Skin epidermis (tissue), 12 donors: ENCODE results near the gene CEMIP2.
A peak's percentile ranks its signal among the peaks of the same experiment; 100 is the strongest.

Source experiments
- H3K27ac ChIP-seq, 21 experiments: fragments of 200-600 bp; sonication (generic) in 11 of 21; one replicate each; pipeline ENCODE4 v1.5.0; 2020; ENCODE audit warnings: mild to moderate bottlenecking in 3 of 21, inconsistent platforms in 2 of 21, moderate library complexity in 2 of 21
- H3K4me3 ChIP-seq, 7 experiments: fragments of 200-600 bp; sonication (generic) in 2 of 7; one replicate each; pipeline ENCODE4 v1.5.0; 2020; ENCODE audit warnings: inconsistent platforms in 2 of 7, mild to moderate bottlenecking in 2 of 7, moderate library complexity in 1 of 7

CEMIP2 gene

GRCh38 chr9:71774920-71775319 lies 6.6 kb upstream of the CEMIP2 start:
- Histone ChIP-seq H3K4me3 (no peak overlapping the region), H3K27ac (no peak overlapping the region)

GRCh38 chr9:71772726-71773125 lies 4.4 kb upstream of the CEMIP2 start:
- H3K4me3 ChIP-seq = no peak overlapping the region
- no peak overlapping the region for H3K27ac ChIP-seq

- H3K27ac ChIP-seq = peak overlapping the region in 7 of 21 experiments; percentile 3 to 98 (median 93)
Observed at GRCh38 chr9:71770170-71770569, 1.9 kb upstream of the CEMIP2 start.

GRCh38 chr9:71769175-71770161 lies 1.2 kb upstream of the CEMIP2 start:
- peak overlapping the region; percentile 66 to 89 (median 81) for H3K4me3 ChIP-seq
- H3K27ac ChIP-seq = peak overlapping the region in 20 of 21 experiments; percentile 89 to 98 (median 96)

More at GRCh38 chr9:71770170-71770569, 1.9 kb upstream of the CEMIP2 start:
- H3K4me3 ChIP-seq = no peak overlapping the region

GRCh38 chr9:71767776-71768321 lies 464 bp downstream of the CEMIP2 start:
- Histone ChIP-seq H3K4me3 (peak overlapping the region; percentile 66 to 89 (median 81)), H3K27ac (peak overlapping the region; percentile 64 to 98 (median 96))

- peak overlapping the region; percentile 66 to 89 (median 81) for H3K4me3 ChIP-seq
Observed at GRCh38 chr9:71767163-71767775, 1.0 kb downstream of the CEMIP2 start.

GRCh38 chr9:71766663-71767062 lies 1.6 kb downstream of the CEMIP2 start:
- H3K4me3 ChIP-seq = peak overlapping the region; percentile 66 to 89 (median 81)
- peak overlapping the region in 14 of 21 experiments; percentile 23 to 98 (median 95) for H3K27ac ChIP-seq

More at GRCh38 chr9:71767163-71767775, 1.0 kb downstream of the CEMIP2 start:
- peak overlapping the region in 18 of 21 experiments; percentile 27 to 98 (median 96) for H3K27ac ChIP-seq

- H3K4me3 ChIP-seq = peak overlapping the region in 1 of 7 experiments; percentile 88
- peak overlapping the region in 3 of 21 experiments; percentile 34 to 89 (median 75) for H3K27ac ChIP-seq
Observed at GRCh38 chr9:71765693-71766092, 2.6 kb downstream of the CEMIP2 start.

- H3K27ac ChIP-seq = peak overlapping the region in 7 of 21 experiments; percentile 3 to 75 (median 43)
- no peak overlapping the region for H3K4me3 ChIP-seq
Observed at GRCh38 chr9:71764891-71765290, 3.4 kb downstream of the CEMIP2 start.

GRCh38 chr9:71764463-71764862 lies 3.9 kb downstream of the CEMIP2 start:
- no peak overlapping the region for H3K4me3 ChIP-seq
- H3K27ac ChIP-seq = peak overlapping the region in 7 of 21 experiments; percentile 2 to 75 (median 30)

GRCh38 chr9:71763832-71764231 lies 4.5 kb downstream of the CEMIP2 start:
- Histone ChIP-seq H3K27ac (peak overlapping the region in 5 of 21 experiments; percentile 2 to 75 (median 59)), H3K4me3 (no peak overlapping the region)

- Histone ChIP-seq H3K27ac (peak overlapping the region in 8 of 21 experiments; percentile 1 to 75 (median 36)), H3K4me3 (no peak overlapping the region)
Observed at GRCh38 chr9:71762900-71763653, 5.2 kb downstream of the CEMIP2 start.

- H3K27ac ChIP-seq = no peak overlapping the region
- H3K4me3 ChIP-seq = no peak overlapping the region
Observed at GRCh38 chr9:71761938-71762353, 6.4 kb downstream of the CEMIP2 start.

- peak overlapping the region in 2 of 21 experiments; percentile 12 to 34 for H3K27ac ChIP-seq
- H3K4me3 ChIP-seq = no peak overlapping the region
Observed at GRCh38 chr9:71760901-71761300, 7.4 kb downstream of the CEMIP2 start.

GRCh38 chr9:71758785-71759184 lies 9.5 kb downstream of the CEMIP2 start:
- Histone ChIP-seq H3K4me3 (no peak overlapping the region), H3K27ac (peak overlapping the region in 1 of 21 experiments; percentile 24)

- Histone ChIP-seq H3K4me3 (no peak overlapping the region), H3K27ac (peak overlapping the region in 1 of 21 experiments; percentile 24)
Observed at GRCh38 chr9:71758277-71758676, 10.0 kb downstream of the CEMIP2 start.

GRCh38 chr9:71756753-71757152 lies 11.6 kb downstream of the CEMIP2 start:
- H3K27ac ChIP-seq = no peak overlapping the region
- no peak overlapping the region for H3K4me3 ChIP-seq

GRCh38 chr9:71755869-71756268 lies 12.4 kb downstream of the CEMIP2 start:
- Histone ChIP-seq H3K4me3 (no peak overlapping the region), H3K27ac (no peak overlapping the region)

- H3K4me3 ChIP-seq = no peak overlapping the region
- no peak overlapping the region for H3K27ac ChIP-seq
Observed at GRCh38 chr9:71755230-71755629, 13.1 kb downstream of the CEMIP2 start.
